Fibroblast of lung (primary cell): ENCODE measurements around the gene USP21. TPM values are rescaled to one million over a fixed set of nuclear protein-coding genes. Genes with fewer than 3 reads are reported as not detected.

Experiments used
- DNase-seq, 2 donors: peaks; one replicate each; pipeline versions ENCODE4 v3.0.0 to v3.0.0-alpha.2; 2010; ENCODE audit warnings: low read depth in 2 of 2
- H2AFZ ChIP-seq: 2 replicates; pipeline ENCODE4 v1.5.1; 2012; ENCODE audit warnings: low read length, control low read depth, inconsistent platforms
- H3K27ac ChIP-seq: 2 replicates; pipeline ENCODE4 v1.5.1; 2011; ENCODE audit warnings: low read length, control low read depth; ENCODE audit not compliant: insufficient read depth
- H3K27me3 ChIP-seq: 2 replicates; pipeline ENCODE4 v1.5.1; 2011; ENCODE audit warnings: mild to moderate bottlenecking, low read length; ENCODE audit not compliant: control insufficient read depth, insufficient read depth
- H3K36me3 ChIP-seq: 2 replicates; pipeline ENCODE4 v1.5.1; 2011; ENCODE audit warnings: low read length; ENCODE audit not compliant: control insufficient read depth, insufficient read depth
- H3K4me1 ChIP-seq: 2 replicates; pipeline ENCODE4 v1.5.1; 2011; ENCODE audit warnings: low read length; ENCODE audit not compliant: control insufficient read depth, insufficient read depth; ENCODE audit errors: extremely low read depth
- H3K4me2 ChIP-seq: 2 replicates; pipeline ENCODE4 v1.5.1; 2011; ENCODE audit warnings: low read length, control low read depth; ENCODE audit not compliant: insufficient read depth; ENCODE audit errors: extremely low read depth
- H3K4me3 ChIP-seq, 4 experiments: fragments of 200-600 bp in 1 of 4; sonication (generic) in 1 of 4; replicated peaks in 1 of 4; 2 replicates each; pipeline ENCODE4 v1.5.1; 2011 to 2016; ENCODE audit warnings: low read length in 4 of 4, low read depth in 3 of 4, mild to moderate bottlenecking in 3 of 4, control low read depth in 2 of 4, inconsistent platforms in 1 of 4, mixed read lengths in 1 of 4; ENCODE audit not compliant: insufficient read depth in 1 of 4; ENCODE audit errors: control extremely low read depth in 1 of 4
- H3K79me2 ChIP-seq: 2 replicates; pipeline ENCODE4 v1.5.1; 2012; ENCODE audit warnings: mild to moderate bottlenecking, low read length, inconsistent platforms; ENCODE audit not compliant: control insufficient read depth, insufficient read depth
- H3K9ac ChIP-seq: 2 replicates; pipeline ENCODE4 v1.5.1; 2011; ENCODE audit warnings: mild to moderate bottlenecking, low read length, control low read depth; ENCODE audit not compliant: insufficient read depth
- H3K9me3 ChIP-seq: 2 replicates; pipeline ENCODE4 v1.5.1; 2012; ENCODE audit warnings: low read depth, low read length; ENCODE audit not compliant: control insufficient read depth, insufficient read depth
- H4K20me1 ChIP-seq: 2 replicates; pipeline ENCODE4 v1.5.1; 2011; ENCODE audit warnings: low read length; ENCODE audit not compliant: control insufficient read depth, insufficient read depth; ENCODE audit errors: extremely low read depth
- EZH2 ChIP-seq: IDR thresholded peaks from 2 replicates; pipeline ENCODE4 v1.5.1; 2012; ENCODE audit warnings: low read length, control low read depth, mild to moderate bottlenecking; ENCODE audit errors: missing control alignments
- polyA plus RNA-seq, 2 donors: library from polyadenylated mRNA; depleted of rRNA in 1 of 2; stranded (reverse) in 1 of 2; unstranded in 1 of 2; fragments of >200 nt; gene quantifications; 2 replicates each; pipeline ENCODE4 v1.2.1, GENCODE V29; 2011 to 2012; ENCODE audit warnings: missing spikeins in 1 of 2
- total RNA-seq: library from RNA; depleted of rRNA; stranded (reverse); fragments of >200 nt; gene quantifications from 2 replicates; pipeline ENCODE4 v1.2.1, GENCODE V29; 2014
- TF ChIP-seq, protein P1 (sequence below), 2 donors: IDR thresholded peaks in 1 of 2; conservative IDR thresholded peaks in 1 of 2; 1 replicate in 1 of 2; 2 replicates in 1 of 2; pipeline ENCODE4 v1.5.1; 2011 to 2012; ENCODE audit warnings: low read length in 2 of 2, control low read depth in 1 of 2, inconsistent platforms in 1 of 2, low read depth in 1 of 2, mild to moderate bottlenecking in 1 of 2

The USP21 gene
- total and polyA plus RNA-seq, 2 donors (not counting 1 experiment from before 2014, with no cell fraction given), result 10.2 to 11.7 TPM

DNA sequence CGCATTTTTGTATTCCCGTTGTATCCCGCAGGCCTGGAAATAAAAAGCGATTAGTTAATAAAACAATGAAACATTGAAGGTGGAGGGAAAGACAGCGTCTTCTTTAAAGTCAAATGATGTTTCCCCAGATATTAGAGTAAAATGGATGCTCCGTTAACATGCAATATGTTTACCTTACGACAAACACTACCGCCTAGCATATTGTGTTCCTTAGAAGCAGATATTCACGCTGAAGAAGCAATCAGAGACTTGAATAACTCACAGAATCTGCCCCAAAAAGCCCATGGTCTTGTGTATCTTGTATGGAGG lies 18.6 kb downstream of the USP21 start:
- peak overlapping the region; percentile 64 for H3K4me2 ChIP-seq
- no peak overlapping the region for H3K9ac ChIP-seq
- TF ChIP-seq, protein P1, sequence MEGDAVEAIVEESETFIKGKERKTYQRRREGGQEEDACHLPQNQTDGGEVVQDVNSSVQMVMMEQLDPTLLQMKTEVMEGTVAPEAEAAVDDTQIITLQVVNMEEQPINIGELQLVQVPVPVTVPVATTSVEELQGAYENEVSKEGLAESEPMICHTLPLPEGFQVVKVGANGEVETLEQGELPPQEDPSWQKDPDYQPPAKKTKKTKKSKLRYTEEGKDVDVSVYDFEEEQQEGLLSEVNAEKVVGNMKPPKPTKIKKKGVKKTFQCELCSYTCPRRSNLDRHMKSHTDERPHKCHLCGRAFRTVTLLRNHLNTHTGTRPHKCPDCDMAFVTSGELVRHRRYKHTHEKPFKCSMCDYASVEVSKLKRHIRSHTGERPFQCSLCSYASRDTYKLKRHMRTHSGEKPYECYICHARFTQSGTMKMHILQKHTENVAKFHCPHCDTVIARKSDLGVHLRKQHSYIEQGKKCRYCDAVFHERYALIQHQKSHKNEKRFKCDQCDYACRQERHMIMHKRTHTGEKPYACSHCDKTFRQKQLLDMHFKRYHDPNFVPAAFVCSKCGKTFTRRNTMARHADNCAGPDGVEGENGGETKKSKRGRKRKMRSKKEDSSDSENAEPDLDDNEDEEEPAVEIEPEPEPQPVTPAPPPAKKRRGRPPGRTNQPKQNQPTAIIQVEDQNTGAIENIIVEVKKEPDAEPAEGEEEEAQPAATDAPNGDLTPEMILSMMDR (conservative IDR thresholded peaks at IDR 0.05 in 1 of 2, IDR thresholded peaks at IDR 0.05 in 1 of 2; ENCODE audit: low read depth in 1 of 2, low read length in 2 of 2), result no peak
- no peak for TF ChIP-seq EZH2
- H3K4me3 ChIP-seq, result peak overlapping the region in 2 of 4 experiments; percentile 48 to 91
- no peak for DNase-seq
- no peak overlapping the region for H2AFZ ChIP-seq
- H3K36me3 ChIP-seq, result peaks cover 4% of the 10 kb centered on the region
- H3K79me2 ChIP-seq, result peaks cover 6% of the 10 kb centered on the region
- H3K27ac ChIP-seq, result peak overlapping the region; percentile 86
- H3K27me3 ChIP-seq, result no peaks in the 10 kb centered on the region
- H3K9me3 ChIP-seq, result no peaks in the 10 kb centered on the region
- H3K4me1 ChIP-seq, result peaks cover 8% of the 10 kb centered on the region
- H4K20me1 ChIP-seq, result no peaks in the 10 kb centered on the region

DNA sequence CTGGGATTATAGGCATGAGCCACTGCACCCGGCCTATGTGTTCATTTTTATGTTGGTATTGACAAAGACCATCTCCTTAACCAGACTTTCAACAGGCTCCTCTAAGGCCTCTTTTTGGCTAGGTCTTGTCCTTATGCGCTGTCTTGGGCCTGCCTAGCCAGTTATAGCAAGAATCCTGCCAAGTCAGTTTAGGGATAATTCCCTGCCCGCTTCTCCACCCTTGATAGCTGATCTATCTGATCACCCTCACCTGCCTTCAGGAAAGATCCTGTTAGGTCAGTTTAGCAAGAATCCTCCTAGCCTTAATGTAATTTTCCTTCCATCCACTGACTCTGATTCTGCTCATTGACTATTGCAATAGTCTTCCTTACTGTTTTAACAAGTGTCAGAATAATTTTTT lies 20.4 kb downstream of the USP21 start:
- H3K4me3 ChIP-seq, result no peak overlapping the region
- no peak overlapping the region for H3K27ac ChIP-seq
- no peaks in the 10 kb centered on the region for H3K27me3 ChIP-seq
- no peak for DNase-seq
- no peak overlapping the region for H3K4me2 ChIP-seq
- no peak for TF ChIP-seq EZH2
- TF ChIP-seq, protein P1 (conservative IDR thresholded peaks at IDR 0.05 in 1 of 2, IDR thresholded peaks at IDR 0.05 in 1 of 2; ENCODE audit: low read depth in 1 of 2, low read length in 2 of 2), result no peak
- H4K20me1 ChIP-seq, result no peaks in the 10 kb centered on the region
- H3K4me1 ChIP-seq, result no peaks in the 10 kb centered on the region
- peaks cover 6% of the 10 kb centered on the region for H3K79me2 ChIP-seq
- no peak overlapping the region for H3K9ac ChIP-seq
- peaks cover 1% of the 10 kb centered on the region for H3K36me3 ChIP-seq
- no peaks in the 10 kb centered on the region for H3K9me3 ChIP-seq
- H2AFZ ChIP-seq, result no peak overlapping the region

DNA sequence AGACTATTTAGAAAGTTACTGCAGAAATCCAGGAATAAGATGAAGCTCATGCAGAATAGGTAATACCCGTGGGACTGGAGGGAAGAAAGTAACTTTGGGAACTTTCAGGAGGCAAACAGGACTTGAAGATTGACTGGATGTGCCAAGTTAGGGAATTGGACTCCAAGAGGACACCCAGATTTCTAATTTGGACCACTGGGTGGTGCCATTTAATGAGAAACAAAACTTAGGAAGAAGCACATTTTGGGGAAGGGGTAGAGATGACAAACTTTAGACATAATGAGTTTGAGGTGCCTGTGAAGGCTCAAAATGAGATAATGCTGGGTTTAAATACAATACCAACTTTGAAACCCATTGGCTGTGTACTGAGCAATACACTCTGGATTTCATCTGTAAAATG lies 21.3 kb downstream of the USP21 start:
- peaks cover 2% of the 10 kb centered on the region for H3K4me1 ChIP-seq
- no peak overlapping the region for H3K9ac ChIP-seq
- H3K4me2 ChIP-seq, result no peak overlapping the region
- H3K79me2 ChIP-seq, result peaks cover 6% of the 10 kb centered on the region
- H3K9me3 ChIP-seq, result no peaks in the 10 kb centered on the region
- peak in 1 of 2 donors; percentile 46 for DNase-seq
- no peak overlapping the region for H2AFZ ChIP-seq
- H3K27ac ChIP-seq, result no peak overlapping the region
- no peaks in the 10 kb centered on the region for H4K20me1 ChIP-seq
- no peaks in the 10 kb centered on the region for H3K36me3 ChIP-seq
- H3K27me3 ChIP-seq, result no peaks in the 10 kb centered on the region
- TF ChIP-seq, protein P1 (conservative IDR thresholded peaks at IDR 0.05 in 1 of 2, IDR thresholded peaks at IDR 0.05 in 1 of 2; ENCODE audit: low read depth in 1 of 2, low read length in 2 of 2), result peak; percentile 38 to 40
- no peak for TF ChIP-seq EZH2
- H3K4me3 ChIP-seq, result no peak overlapping the region
